Mammary epithelial cell (primary cell): ENCODE data around the gene ZNF653.

ENCODE experiments used
- CTCF ChIP-seq, 2 donors: IDR thresholded peaks in 1 of 2; conservative IDR thresholded peaks in 1 of 2; 2 replicates each; pipeline ENCODE4 v1.5.1; 2011 to 2012; ENCODE audit warnings: inconsistent platforms in 2 of 2, low read length in 2 of 2, mild to moderate bottlenecking in 2 of 2, control low read depth in 1 of 2, low read depth in 1 of 2; ENCODE audit not compliant: insufficient read depth in 1 of 2; ENCODE audit errors: extremely low read depth in 1 of 2
- EZH2 ChIP-seq: IDR thresholded peaks from 2 replicates; pipeline ENCODE4 v1.6.1; 2012; ENCODE audit warnings: low read length, inconsistent platforms, borderline replicate concordance

GRCh38 chr19:11495885-11496284 lies 9.8 kb downstream of the ZNF653 start:
- TF ChIP-seq CTCF (conservative IDR thresholded peaks at IDR 0.05 in 1 of 2, IDR thresholded peaks at IDR 0.05 in 1 of 2; ENCODE audit: extremely low read depth in 1 of 2, insufficient read depth in 1 of 2, low read depth in 1 of 2, low read length in 2 of 2) (no peak), EZH2 (no peak)
